ENCODE results near the gene MRPL10.

MRPL10 gene

GRCh38 chr17:47844227-47844626, 12.9 kb upstream of the MRPL10 start:
- Histone ChIP-seq H3K9me3 (ENCODE audit: control insufficient read depth, insufficient read depth, low read depth, low read length) (no peaks in the 10 kb centered on the region), H3K27ac (ENCODE audit: extremely low read depth, low read depth, low read length) (no peak overlapping the region), H3K4me3 (ENCODE audit: low read depth, low read length) (no peak overlapping the region), H3K36me3 (ENCODE audit: control insufficient read depth in 2 of 2, insufficient read depth in 1 of 2, low read length in 2 of 2) (peaks cover 0 to 7% of the 10 kb centered on the region in 2 experiments; a peak in 1 of 3 replicates), H3K4me1 (ENCODE audit: control insufficient read depth, insufficient read depth, low read length) (no peaks in the 10 kb centered on the region; the same call in 1 of the 2 replicates)
- ChIA-PET CTCF (interaction anchor here (0.6 to 19.4 kb wide), 16 partner anchors 9 to 603 kb away, joined by 3 to 837 read pairs (median 5); partner anchors contain the start of genes CDK5RAP3, SNX11, SP2 and SP6), POLR2A (interaction anchor here (0.7 to 2.6 kb wide), 3 partner anchors 13 to 51 kb away, joined by 4 to 10 read pairs (median 6); partner anchors contain the start of genes LRRC46 and MRPL10)
- TF ChIP-seq TSHZ1 (tag by site-specific recombination; IDR thresholded peaks at IDR 0.05; ENCODE audit: borderline replicate concordance) (0 out of 2 replicates have a peak, but pooled peaks have one; percentile 38), ZNF692 (tag by site-specific recombination; IDR thresholded peaks at IDR 0.05) (peak; percentile 53), ZNF600 (tag by site-specific recombination; IDR thresholded peaks at IDR 0.05) (peak; percentile 61), ZIC2 (tag by site-specific recombination; IDR thresholded peaks at IDR 0.05) (peak; percentile 86), ZNF785 (tag by site-specific recombination; IDR thresholded peaks at IDR 0.05) (no peak), ZNF544 (tag by site-specific recombination; IDR thresholded peaks at IDR 0.05) (no peak), ZNF529 (tag by site-specific recombination; IDR thresholded peaks at IDR 0.05; ENCODE audit: insufficient replicate concordance) (no peak), GLIS1 (tag by site-specific recombination; IDR thresholded peaks at IDR 0.05) (peak; percentile 99), ZNF701 (tag by site-specific recombination; IDR thresholded peaks at IDR 0.05) (0 out of 2 replicates have a peak, but pooled peaks have one; percentile 2), ZNF510 (tag by site-specific recombination; IDR thresholded peaks at IDR 0.05; ENCODE audit: insufficient replicate concordance) (no peak), ZFHX2 (tag by site-specific recombination; conservative IDR thresholded peaks at IDR 0.05) (peak; percentile 73), ZNF202 (tag by site-specific recombination; IDR thresholded peaks at IDR 0.05; ENCODE audit: borderline replicate concordance) (no peak), ZNF629 (tag by site-specific recombination; IDR thresholded peaks at IDR 0.05) (no peak), OSR2 (tag by site-specific recombination; IDR thresholded peaks at IDR 0.05) (0 out of 2 replicates have a peak, but pooled peaks have one; percentile 24), SP7 (tag by site-specific recombination; IDR thresholded peaks at IDR 0.05) (peak; percentile 32; the same call in 1 of the 2 replicates), ZNF645 (tag by site-specific recombination; IDR thresholded peaks at IDR 0.05) (no peak), ZBTB1 (tag by site-specific recombination; IDR thresholded peaks at IDR 0.05) (no peak), ZEB2 (tag by site-specific recombination; IDR thresholded peaks at IDR 0.05) (peak; percentile 42; the same call in 1 of the 2 replicates), ZNF10 (tag by site-specific recombination; IDR thresholded peaks at IDR 0.05) (peak; percentile 77), ZNF266 (tag by site-specific recombination; IDR thresholded peaks at IDR 0.05; ENCODE audit: low read depth) (no peak)

All from HEK293 (cell line).